Activated CD4-positive, CD25-positive, alpha-beta regulatory T cell treated with anti-CD3 and anti-CD28 coated beads, Interleukin-2, amount 50 U/mL, for 24 hours (primary cell): ENCODE data around the gene FALEC.

Experiments used
- ATAC-seq, 2 donors: fragments of 150-1000 bp; cut with Tn5 transposase; one replicate each; pipeline ENCODE4 v1.10.0; 2021; ENCODE audit warnings: mild to moderate bottlenecking in 1 of 2, moderate library complexity in 1 of 2

Gene FALEC

GRCh38 chr1:150512846-150513245, 2.7 kb upstream of the FALEC start:
- no peak for ATAC-seq

GRCh38 chr1:150513351-150513791, 2.2 kb upstream of the FALEC start:
- no peak for ATAC-seq

- no peak for ATAC-seq
These were observed 1.3 kb upstream of the FALEC start for GRCh38 chr1:150514260-150514659.

GRCh38 chr1:150514913-150515327, 632 bp upstream of the FALEC start:
- no peak for ATAC-seq

GRCh38 chr1:150516050-150516591, 569 bp downstream of the FALEC start:
- peak; percentile 2 to 3 for ATAC-seq

- no peak for ATAC-seq
These were observed 1.1 kb downstream of the FALEC start for GRCh38 chr1:150516616-150517015.

- no peak for ATAC-seq
These were observed 5.8 kb downstream of the FALEC start for GRCh38 chr1:150521196-150521968.

GRCh38 chr1:150525348-150525747, 9.8 kb downstream of the FALEC start:
- no peak for ATAC-seq

- no peak for ATAC-seq
These were observed 12.6 kb downstream of the FALEC start for GRCh38 chr1:150528196-150528595.

- no peak for ATAC-seq
These were observed 13.5 kb downstream of the FALEC start for GRCh38 chr1:150529017-150529416.

- ATAC-seq, result no peak
These were observed 15.1 kb downstream of the FALEC start for GRCh38 chr1:150530491-150531159.

- ATAC-seq, result no peak
These were observed 17.3 kb downstream of the FALEC start for GRCh38 chr1:150532860-150533259.

- no peak for ATAC-seq
These were observed 18.4 kb downstream of the FALEC start for GRCh38 chr1:150534002-150534401.

- no peak for ATAC-seq
These were observed 20.1 kb downstream of the FALEC start for GRCh38 chr1:150535511-150536287.

GRCh38 chr1:150536836-150537731, 21.5 kb downstream of the FALEC start:
- ATAC-seq, result no peak

- no peak for ATAC-seq
These were observed 22.5 kb downstream of the FALEC start for GRCh38 chr1:150537732-150538684.

GRCh38 chr1:150543500-150544143, 28.1 kb downstream of the FALEC start:
- ATAC-seq, result no peak

- no peak for ATAC-seq
These were observed 28.7 kb downstream of the FALEC start for GRCh38 chr1:150544204-150544603.

- no peak for ATAC-seq
These were observed 30.0 kb downstream of the FALEC start for GRCh38 chr1:150545486-150546032.
